Measurements from ENCODE around the gene CDC42SE1. TPM values are rescaled to one million over a fixed set of nuclear protein-coding genes. Genes with fewer than 3 reads are reported as not detected.

CDC42SE1 gene
- total and polyA plus RNA-seq, 9 of the 15 experiments (the other 6 are each of a cell fraction or from before 2014, with no cell fraction given), result 78.1 to 189 (median 114) TPM

DNA sequence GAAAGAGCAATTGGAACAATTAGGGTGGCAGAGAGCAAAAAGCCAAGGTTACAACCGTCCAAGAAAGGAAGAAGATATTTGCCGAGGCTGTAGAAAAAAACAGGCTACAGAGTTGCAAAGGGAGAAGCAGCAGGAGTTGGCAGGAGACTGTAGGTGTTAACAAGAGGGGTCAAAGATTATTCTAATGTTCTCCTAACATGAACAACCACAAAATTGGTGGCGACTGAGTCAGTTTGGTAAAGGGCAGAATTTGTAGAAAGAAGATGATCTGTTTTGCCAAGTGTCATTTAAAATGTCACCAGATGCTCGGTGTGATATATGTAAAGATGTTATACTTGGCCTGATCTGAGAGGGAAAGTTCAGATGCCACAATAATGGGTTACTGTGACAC, 51.6 kb downstream of the CDC42SE1 start (continued):
- TF ChIP-seq, protein P1, sequence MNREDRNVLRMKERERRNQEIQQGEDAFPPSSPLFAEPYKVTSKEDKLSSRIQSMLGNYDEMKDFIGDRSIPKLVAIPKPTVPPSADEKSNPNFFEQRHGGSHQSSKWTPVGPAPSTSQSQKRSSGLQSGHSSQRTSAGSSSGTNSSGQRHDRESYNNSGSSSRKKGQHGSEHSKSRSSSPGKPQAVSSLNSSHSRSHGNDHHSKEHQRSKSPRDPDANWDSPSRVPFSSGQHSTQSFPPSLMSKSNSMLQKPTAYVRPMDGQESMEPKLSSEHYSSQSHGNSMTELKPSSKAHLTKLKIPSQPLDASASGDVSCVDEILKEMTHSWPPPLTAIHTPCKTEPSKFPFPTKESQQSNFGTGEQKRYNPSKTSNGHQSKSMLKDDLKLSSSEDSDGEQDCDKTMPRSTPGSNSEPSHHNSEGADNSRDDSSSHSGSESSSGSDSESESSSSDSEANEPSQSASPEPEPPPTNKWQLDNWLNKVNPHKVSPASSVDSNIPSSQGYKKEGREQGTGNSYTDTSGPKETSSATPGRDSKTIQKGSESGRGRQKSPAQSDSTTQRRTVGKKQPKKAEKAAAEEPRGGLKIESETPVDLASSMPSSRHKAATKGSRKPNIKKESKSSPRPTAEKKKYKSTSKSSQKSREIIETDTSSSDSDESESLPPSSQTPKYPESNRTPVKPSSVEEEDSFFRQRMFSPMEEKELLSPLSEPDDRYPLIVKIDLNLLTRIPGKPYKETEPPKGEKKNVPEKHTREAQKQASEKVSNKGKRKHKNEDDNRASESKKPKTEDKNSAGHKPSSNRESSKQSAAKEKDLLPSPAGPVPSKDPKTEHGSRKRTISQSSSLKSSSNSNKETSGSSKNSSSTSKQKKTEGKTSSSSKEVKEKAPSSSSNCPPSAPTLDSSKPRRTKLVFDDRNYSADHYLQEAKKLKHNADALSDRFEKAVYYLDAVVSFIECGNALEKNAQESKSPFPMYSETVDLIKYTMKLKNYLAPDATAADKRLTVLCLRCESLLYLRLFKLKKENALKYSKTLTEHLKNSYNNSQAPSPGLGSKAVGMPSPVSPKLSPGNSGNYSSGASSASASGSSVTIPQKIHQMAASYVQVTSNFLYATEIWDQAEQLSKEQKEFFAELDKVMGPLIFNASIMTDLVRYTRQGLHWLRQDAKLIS (CRISPR knock-in tag; IDR thresholded peaks at IDR 0.05), result no peak
- TF ChIP-seq, protein P2, sequence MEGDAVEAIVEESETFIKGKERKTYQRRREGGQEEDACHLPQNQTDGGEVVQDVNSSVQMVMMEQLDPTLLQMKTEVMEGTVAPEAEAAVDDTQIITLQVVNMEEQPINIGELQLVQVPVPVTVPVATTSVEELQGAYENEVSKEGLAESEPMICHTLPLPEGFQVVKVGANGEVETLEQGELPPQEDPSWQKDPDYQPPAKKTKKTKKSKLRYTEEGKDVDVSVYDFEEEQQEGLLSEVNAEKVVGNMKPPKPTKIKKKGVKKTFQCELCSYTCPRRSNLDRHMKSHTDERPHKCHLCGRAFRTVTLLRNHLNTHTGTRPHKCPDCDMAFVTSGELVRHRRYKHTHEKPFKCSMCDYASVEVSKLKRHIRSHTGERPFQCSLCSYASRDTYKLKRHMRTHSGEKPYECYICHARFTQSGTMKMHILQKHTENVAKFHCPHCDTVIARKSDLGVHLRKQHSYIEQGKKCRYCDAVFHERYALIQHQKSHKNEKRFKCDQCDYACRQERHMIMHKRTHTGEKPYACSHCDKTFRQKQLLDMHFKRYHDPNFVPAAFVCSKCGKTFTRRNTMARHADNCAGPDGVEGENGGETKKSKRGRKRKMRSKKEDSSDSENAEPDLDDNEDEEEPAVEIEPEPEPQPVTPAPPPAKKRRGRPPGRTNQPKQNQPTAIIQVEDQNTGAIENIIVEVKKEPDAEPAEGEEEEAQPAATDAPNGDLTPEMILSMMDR (IDR thresholded peaks at IDR 0.05 in 2 of 3, conservative IDR thresholded peaks at IDR 0.05 in 1 of 3; ENCODE audit: insufficient read depth in 2 of 3, low read depth in 1 of 3, low read length in 3 of 3), result no peak
- TF ChIP-seq, protein P3, sequence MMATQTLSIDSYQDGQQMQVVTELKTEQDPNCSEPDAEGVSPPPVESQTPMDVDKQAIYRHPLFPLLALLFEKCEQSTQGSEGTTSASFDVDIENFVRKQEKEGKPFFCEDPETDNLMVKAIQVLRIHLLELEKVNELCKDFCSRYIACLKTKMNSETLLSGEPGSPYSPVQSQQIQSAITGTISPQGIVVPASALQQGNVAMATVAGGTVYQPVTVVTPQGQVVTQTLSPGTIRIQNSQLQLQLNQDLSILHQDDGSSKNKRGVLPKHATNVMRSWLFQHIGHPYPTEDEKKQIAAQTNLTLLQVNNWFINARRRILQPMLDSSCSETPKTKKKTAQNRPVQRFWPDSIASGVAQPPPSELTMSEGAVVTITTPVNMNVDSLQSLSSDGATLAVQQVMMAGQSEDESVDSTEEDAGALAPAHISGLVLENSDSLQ (IDR thresholded peaks at IDR 0.05), result peak; percentile 26; the same call in 1 of the 2 replicates
- peak; percentile 39 for TF ChIP-seq MEIS2 (IDR thresholded peaks at IDR 0.05; ENCODE audit: partially characterized antibody)
- TF ChIP-seq ETV1 (tag; conservative IDR thresholded peaks at IDR 0.05; ENCODE audit: low read depth), result peak; percentile 41; the same call in 1 of the 2 replicates
- peak; percentile 42; the same call in 1 of the 2 replicates for TF ChIP-seq ZEB2 (IDR thresholded peaks at IDR 0.05)
- TF ChIP-seq NR3C1 (CRISPR knock-in tag; IDR thresholded peaks at IDR 0.05), result no peak
- peak; percentile 87 for TF ChIP-seq FOXJ3 (CRISPR knock-in tag; IDR thresholded peaks at IDR 0.05)
- TF ChIP-seq BRD9 (IDR thresholded peaks at IDR 0.05; ENCODE audit: low read depth, partially characterized antibody), result peak; percentile 25
- no peak for TF ChIP-seq EP400 (IDR thresholded peaks at IDR 0.05)
- TF ChIP-seq SIN3B (IDR thresholded peaks at IDR 0.05; ENCODE audit: low read depth), result no peak
- 0 out of 2 replicates have a peak, but pooled peaks have one; percentile 5 for TF ChIP-seq GTF2E2 (tag; IDR thresholded peaks at IDR 0.05)
- no peak for TF ChIP-seq SAFB (IDR thresholded peaks at IDR 0.05; ENCODE audit: borderline replicate concordance, low read depth, low read length)
- TF ChIP-seq, protein P4, sequence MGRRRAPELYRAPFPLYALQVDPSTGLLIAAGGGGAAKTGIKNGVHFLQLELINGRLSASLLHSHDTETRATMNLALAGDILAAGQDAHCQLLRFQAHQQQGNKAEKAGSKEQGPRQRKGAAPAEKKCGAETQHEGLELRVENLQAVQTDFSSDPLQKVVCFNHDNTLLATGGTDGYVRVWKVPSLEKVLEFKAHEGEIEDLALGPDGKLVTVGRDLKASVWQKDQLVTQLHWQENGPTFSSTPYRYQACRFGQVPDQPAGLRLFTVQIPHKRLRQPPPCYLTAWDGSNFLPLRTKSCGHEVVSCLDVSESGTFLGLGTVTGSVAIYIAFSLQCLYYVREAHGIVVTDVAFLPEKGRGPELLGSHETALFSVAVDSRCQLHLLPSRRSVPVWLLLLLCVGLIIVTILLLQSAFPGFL (CRISPR knock-in tag; IDR thresholded peaks at IDR 0.05), result no peak
- no peak for TF ChIP-seq POLR2G (IDR thresholded peaks at IDR 0.05; ENCODE audit: low read depth, low read length)
- TF ChIP-seq DIDO1 (tag; IDR thresholded peaks at IDR 0.05; ENCODE audit: low read depth), result 0 out of 2 replicates have a peak, but pooled peaks have one; percentile 28

Data from K562 (cell line).